Skeletal muscle satellite cell (primary cell): Measurements from ENCODE around the gene RFX5.
A peak's percentile ranks its signal among the peaks of the same experiment; 100 is the strongest.
"Not testable (repeated sequence)": the region's sequence is repeated elsewhere in the genome, so short reads cannot be mapped to it uniquely, and the experiment has no call there.

Experiments used
- H3K27me3 ChIP-seq: 2 replicates; pipeline ENCODE4 v1.7.0; 2013; ENCODE audit warnings: low read length; ENCODE audit not compliant: control insufficient read depth, insufficient read depth
- H3K36me3 ChIP-seq: 2 replicates; pipeline ENCODE4 v1.7.0; 2013; ENCODE audit warnings: mild to moderate bottlenecking, control low read depth, low read length; ENCODE audit not compliant: insufficient read depth
- H3K4me1 ChIP-seq: 2 replicates; pipeline ENCODE4 v1.7.0; 2013; ENCODE audit warnings: low read length; ENCODE audit not compliant: control insufficient read depth, insufficient read depth
- H3K4me2 ChIP-seq: 2 replicates; pipeline ENCODE4 v1.7.0; 2013; ENCODE audit warnings: mild to moderate bottlenecking, low read length
- H3K4me3 ChIP-seq: 2 replicates; pipeline ENCODE4 v1.7.0; 2013; ENCODE audit warnings: low read length
- H3K9ac ChIP-seq: 2 replicates; pipeline ENCODE4 v1.7.0; 2013; ENCODE audit warnings: mild to moderate bottlenecking, low read depth, low read length, moderate library complexity
- H3K9me3 ChIP-seq: replicated peaks from 2 replicates; pipeline ENCODE4 v1.7.0; 2013; ENCODE audit warnings: mild to moderate bottlenecking, control low read depth, low read length

Gene RFX5

DNA sequence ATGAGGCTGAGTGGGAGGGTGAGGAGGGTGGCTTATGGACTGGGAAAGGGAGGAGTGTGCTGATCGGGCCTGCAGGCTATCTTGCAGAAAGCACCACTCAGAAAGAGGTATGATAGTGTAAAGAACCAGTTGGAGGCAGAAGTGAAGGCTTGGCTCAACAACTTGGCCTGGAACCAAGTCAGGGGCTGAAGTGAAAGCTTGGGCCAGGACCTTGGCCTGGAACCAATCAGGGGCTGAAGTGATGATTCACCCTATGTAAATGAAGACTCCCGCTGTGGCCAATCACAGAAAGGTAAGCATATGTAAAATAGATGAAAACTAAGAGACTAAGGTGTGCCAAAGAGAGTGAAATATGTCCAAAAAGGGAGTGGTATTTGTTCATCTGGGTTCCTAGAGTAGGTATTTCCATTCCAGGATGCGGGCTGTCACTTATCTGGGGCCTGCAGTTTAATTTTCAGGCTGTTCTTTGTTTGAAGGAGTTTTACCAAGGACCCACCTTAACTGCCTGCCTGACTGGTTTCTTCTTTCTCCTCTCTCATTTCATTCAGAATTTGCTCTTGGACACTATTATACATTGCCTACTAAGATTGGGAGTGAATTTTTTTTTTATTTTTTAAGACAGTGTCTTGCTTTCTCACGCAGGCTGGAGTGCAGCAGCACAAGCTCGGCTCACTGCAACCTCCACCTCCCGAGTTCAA lies 5.1 kb upstream of the RFX5 start:
- Histone ChIP-seq H3K4me2 (no peak overlapping the region), H3K4me3 (no peak overlapping the region), H3K27me3 (peaks cover 4% of the 10 kb centered on the region), H3K9ac (no peak overlapping the region), H3K36me3 (no peaks in the 10 kb centered on the region), H3K9me3 (no peaks in the 10 kb centered on the region), H3K4me1 (peaks cover 8% of the 10 kb centered on the region)

GRCh38 chr1:151350323-151350722 lies 3.3 kb upstream of the RFX5 start:
- H3K36me3 ChIP-seq, H3K4me3 ChIP-seq, H3K4me2 ChIP-seq, H3K27me3 ChIP-seq, H3K9me3 ChIP-seq, H3K9ac ChIP-seq: not testable (repeated sequence)
- peaks cover 15% of the 10 kb centered on the region for H3K4me1 ChIP-seq

- H3K27me3 ChIP-seq, result no peaks in the 10 kb centered on the region
- H3K36me3 ChIP-seq, result peaks cover 14% of the 10 kb centered on the region
- no peaks in the 10 kb centered on the region for H3K9me3 ChIP-seq
- peak overlapping the region; percentile 80 for H3K4me2 ChIP-seq
- H3K9ac ChIP-seq, result peak overlapping the region; percentile 46
- H3K4me1 ChIP-seq, result peaks cover 15% of the 10 kb centered on the region
- H3K4me3 ChIP-seq, result peak overlapping the region; percentile 71
Observed at GRCh38 chr1:151347523-151348246, 633 bp upstream of the RFX5 start.

DNA sequence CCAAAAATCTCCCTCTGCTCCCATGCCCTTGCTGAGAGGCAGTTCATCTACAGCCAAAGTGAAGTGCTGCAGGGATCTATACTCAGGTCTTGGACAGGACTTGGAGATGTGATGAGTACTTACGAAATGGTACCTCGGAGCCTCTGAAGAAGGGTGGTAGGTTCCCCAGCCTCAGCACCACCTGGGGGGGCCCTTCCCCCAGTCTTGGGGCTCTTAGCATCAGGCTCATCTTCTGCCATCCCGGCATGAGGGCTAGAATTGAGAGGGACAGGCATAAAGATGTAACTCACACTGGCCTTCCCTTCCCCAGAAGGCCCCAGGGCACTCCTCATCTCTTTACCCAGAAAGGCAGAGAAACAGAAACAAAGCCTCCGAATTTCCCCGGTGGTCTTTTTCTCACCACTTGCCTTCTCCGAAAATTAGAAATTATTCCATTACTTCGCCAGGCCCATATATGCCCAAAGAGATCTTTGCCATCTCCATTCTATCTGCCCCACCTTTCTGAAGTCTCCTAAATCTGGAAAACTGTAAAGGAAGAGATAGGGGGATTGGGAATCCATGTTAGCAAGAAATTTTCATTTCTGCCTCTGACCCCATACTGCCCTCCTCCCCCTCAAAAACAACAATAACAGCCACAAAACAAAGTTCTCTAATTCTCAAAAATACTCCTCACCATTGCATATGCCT lies 827 bp downstream of the RFX5 start:
- H3K4me1 ChIP-seq, result peaks cover 15% of the 10 kb centered on the region
- H3K9me3 ChIP-seq, result no peaks in the 10 kb centered on the region
- H3K36me3 ChIP-seq, result peaks cover 23% of the 10 kb centered on the region
- no peaks in the 10 kb centered on the region for H3K27me3 ChIP-seq
- peak overlapping the region; percentile 76 for H3K4me2 ChIP-seq
- peak overlapping the region; percentile 77 for H3K9ac ChIP-seq
- H3K4me3 ChIP-seq, result peak overlapping the region; percentile 71

GRCh38 chr1:151344291-151344690 lies 2.8 kb downstream of the RFX5 start:
- Histone ChIP-seq H3K4me2 (no peak overlapping the region), H3K4me1 (peaks cover 19% of the 10 kb centered on the region), H3K9ac (no peak overlapping the region), H3K27me3 (no peaks in the 10 kb centered on the region), H3K4me3 (no peak overlapping the region), H3K9me3 (no peaks in the 10 kb centered on the region), H3K36me3 (peaks cover 23% of the 10 kb centered on the region)

- Histone ChIP-seq H3K9ac (no peak overlapping the region), H3K27me3 (no peaks in the 10 kb centered on the region), H3K9me3 (no peaks in the 10 kb centered on the region), H3K36me3 (peaks cover 23% of the 10 kb centered on the region), H3K4me1 (peaks cover 19% of the 10 kb centered on the region), H3K4me3 (no peak overlapping the region), H3K4me2 (no peak overlapping the region)
Observed at GRCh38 chr1:151343587-151343986, 3.5 kb downstream of the RFX5 start.

DNA sequence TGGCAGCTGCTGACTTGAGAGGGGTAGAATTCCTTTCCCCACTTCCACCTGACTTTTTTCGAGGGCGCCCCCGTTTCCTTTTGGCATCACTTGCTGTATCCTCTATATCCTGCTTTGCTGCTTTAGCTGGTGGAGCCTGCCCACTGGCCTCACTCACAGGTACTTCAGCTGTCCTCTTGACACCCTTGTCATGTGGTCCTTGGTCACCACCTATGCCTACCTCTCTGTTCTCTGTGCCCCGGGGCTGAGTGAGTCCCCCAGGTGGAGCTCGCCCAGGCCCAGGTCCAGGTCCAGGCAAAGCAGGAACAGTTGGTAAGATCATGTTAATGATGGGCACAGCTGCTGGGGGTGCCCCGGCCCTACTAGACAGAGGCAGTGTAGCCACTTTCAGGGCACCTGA lies 4.5 kb downstream of the RFX5 start:
- Histone ChIP-seq H3K9me3 (no peaks in the 10 kb centered on the region), H3K9ac (no peak overlapping the region), H3K36me3 (peaks cover 23% of the 10 kb centered on the region), H3K27me3 (no peaks in the 10 kb centered on the region), H3K4me2 (no peak overlapping the region), H3K4me3 (no peak overlapping the region), H3K4me1 (peaks cover 13% of the 10 kb centered on the region)

DNA sequence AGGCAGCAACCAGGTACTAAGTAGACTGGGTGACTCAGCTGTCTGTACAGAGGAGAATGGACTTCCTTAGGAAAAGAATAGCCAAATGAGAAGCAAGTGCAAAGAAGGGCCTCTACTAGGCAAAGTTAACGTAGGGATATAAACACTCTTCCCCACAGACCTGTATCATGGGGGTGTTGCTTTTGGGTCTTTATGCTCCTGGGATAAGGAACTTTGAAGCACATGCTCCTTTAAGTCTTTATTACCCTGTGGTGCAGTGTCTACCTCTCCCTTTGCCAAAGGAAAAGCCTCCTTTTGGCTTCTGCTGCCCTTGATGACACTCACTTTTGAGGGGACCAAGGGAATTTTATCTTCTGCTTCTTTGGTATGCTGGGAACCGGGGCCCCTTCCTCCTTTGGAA lies 5.0 kb downstream of the RFX5 start:
- Histone ChIP-seq H3K4me2 (no peak overlapping the region), H3K9ac (no peak overlapping the region), H3K4me1 (peaks cover 11% of the 10 kb centered on the region), H3K4me3 (no peak overlapping the region), H3K27me3 (no peaks in the 10 kb centered on the region), H3K36me3 (peaks cover 23% of the 10 kb centered on the region), H3K9me3 (no peaks in the 10 kb centered on the region)

DNA sequence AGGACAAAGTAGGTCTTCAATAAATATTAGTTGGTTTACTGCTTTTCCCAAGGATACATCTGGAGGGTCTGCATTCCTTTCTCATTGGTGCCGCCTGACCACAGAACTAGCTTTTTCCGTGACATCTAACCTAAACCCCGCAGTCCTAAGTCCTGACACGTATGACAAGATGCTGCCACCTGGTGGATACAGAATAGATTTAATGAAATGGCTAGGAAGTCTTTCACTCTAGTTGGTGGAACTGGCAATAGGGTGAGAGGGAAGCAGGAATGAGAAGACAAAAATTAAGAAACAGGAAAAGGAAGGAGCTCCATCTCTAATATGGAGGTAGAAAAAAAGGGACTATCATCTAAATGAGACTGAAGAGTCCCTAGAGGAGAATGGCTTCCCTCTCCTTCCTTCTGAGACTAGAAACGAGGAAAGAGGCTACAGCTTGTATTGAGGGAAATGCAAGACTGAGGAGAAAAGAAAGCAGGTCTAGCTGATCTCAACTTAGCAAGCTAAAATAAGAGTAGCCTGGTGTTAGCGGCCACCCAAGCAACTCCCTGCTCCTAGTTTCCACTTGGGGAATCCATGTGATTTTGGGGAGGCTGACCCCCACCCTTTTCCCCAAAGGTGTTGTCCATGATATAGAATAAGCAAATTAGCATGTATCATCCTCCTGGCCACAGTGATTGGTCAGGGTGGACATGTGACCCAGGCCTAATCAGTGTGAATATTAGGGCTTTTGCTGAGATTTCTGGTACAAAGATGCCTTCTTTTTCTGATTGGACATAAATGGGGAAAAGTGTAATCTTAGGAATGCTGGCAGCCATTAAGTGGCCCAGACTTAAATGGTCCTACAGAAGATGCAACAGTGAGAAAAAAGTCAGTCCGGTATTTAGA lies 5.9 kb downstream of the RFX5 start:
- Histone ChIP-seq H3K36me3 (peaks cover 23% of the 10 kb centered on the region), H3K4me2 (no peak overlapping the region), H3K9ac (no peak overlapping the region), H3K4me3 (no peak overlapping the region), H3K27me3 (no peaks in the 10 kb centered on the region), H3K4me1 (peaks cover 9% of the 10 kb centered on the region), H3K9me3 (no peaks in the 10 kb centered on the region)

DNA sequence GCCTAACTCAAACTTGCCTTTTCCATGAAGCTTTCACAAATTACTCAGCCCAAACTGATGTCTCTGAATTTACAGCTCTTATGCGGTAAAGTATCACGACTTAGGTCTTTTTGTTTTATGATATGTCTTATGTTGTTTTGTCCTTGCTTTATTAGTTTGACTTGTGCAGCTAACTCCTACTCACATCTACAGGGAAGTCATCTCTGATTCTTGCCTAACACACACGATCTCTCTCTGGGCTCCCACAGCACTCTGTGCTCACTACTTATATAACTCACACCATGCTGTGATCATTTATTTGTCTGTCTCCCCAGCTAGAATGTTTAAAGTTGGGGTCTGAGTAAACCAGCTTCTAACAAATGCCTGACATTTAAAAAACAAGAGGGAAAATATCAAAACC lies 10.5 kb downstream of the RFX5 start:
- H3K4me1 ChIP-seq, result peaks cover 4% of the 10 kb centered on the region
- H3K36me3 ChIP-seq, result no peaks in the 10 kb centered on the region
- no peaks in the 10 kb centered on the region for H3K9me3 ChIP-seq
- no peak overlapping the region for H3K4me3 ChIP-seq
- no peak overlapping the region for H3K4me2 ChIP-seq
- H3K27me3 ChIP-seq, result no peaks in the 10 kb centered on the region
- H3K9ac ChIP-seq, result no peak overlapping the region

DNA sequence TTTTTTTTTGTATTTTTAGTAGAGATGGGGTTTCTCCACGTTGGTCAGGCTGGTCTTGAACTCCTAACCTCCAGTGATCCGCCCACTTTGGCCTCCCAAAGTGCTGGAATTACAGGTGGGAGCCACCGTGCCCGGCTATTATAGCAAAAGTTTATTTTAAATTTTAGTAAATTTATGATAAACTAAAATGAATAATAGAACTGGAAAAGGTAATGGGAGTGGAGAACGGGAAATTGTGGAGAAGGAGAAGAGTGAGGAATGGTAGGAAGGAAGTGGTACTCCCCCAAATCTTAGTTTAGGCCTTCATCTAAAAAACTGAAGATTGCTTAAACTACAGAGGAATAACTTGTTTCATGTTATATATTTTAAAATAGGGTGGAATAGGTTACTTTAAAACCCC lies 12.2 kb downstream of the RFX5 start:
- H3K27me3 ChIP-seq, result no peaks in the 10 kb centered on the region
- H3K4me1 ChIP-seq, result no peaks in the 10 kb centered on the region
- no peaks in the 10 kb centered on the region for H3K36me3 ChIP-seq
- H3K9ac ChIP-seq, result no peak overlapping the region
- H3K4me2 ChIP-seq, result no peak overlapping the region
- H3K9me3 ChIP-seq, result no peaks in the 10 kb centered on the region
- no peak overlapping the region for H3K4me3 ChIP-seq
